Measurements from ENCODE around the gene ADAT3. TPM values are rescaled to one million over a fixed set of nuclear protein-coding genes. Genes with fewer than 3 reads are reported as not detected.

Gene ADAT3
- total RNA-seq, 3 donors from 2014 or later (not counting 1 experiment from before 2014, with no cell fraction given): 13.0 to 20.9 (median 13.1) TPM

DNA sequence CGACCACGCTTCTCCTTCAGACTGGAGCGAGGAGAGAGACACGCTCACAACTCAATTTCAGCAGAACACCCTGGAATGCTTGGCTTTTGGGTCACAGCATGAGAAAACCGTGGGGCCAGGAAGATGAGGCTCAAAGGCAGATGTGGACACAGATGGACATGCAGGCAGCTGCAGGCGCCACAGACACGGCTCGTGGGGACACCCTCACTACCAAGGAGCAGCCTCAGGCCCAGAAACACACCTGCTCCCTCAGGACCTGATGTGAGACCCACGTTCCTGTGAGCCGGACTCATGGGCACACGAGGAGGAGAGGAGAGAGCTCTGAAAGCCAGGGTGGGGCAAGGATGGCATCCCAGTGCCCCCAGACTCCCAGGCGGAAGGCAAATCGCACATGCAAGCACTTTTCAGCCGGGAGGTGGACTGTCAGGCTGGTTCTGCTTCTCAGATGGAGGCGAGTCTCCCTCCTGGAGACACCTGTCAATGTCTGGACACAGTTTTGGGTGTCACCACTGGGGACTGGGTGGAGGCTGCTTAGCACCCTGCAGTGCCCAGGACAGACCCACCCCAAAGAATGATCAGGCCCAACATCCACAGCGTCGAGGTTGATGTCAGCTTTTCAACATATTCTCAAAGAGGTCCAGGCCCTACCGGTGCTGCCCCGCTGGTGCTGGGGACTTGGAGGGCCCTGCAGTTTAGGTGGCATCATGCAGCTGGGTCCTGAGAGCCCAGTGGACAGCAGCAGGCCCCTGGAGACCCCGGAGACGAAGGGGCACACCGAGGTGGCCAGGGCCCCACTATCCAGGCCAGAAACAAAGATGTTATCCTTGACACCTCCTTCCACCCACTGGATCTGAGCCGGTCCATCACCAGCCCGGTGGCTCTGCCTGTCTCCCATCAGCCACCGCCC, 22.2 kb upstream of the ADAT3 start:
- ATAC-seq (peak in 1 of 3 donors; percentile 7), DNase-seq (no peak)
- Histone ChIP-seq H3K27me3 (ENCODE audit: control insufficient read depth, insufficient read depth, low read length) (no peaks in the 10 kb centered on the region), H3K4me1 (ENCODE audit: control insufficient read depth, insufficient read depth, low read length) (peaks cover 59% of the 10 kb centered on the region), H3K27ac (ENCODE audit: low read length) (peak overlapping the region; percentile 99), H3K36me3 (ENCODE audit: control insufficient read depth, insufficient read depth, low read length) (peaks cover 20% of the 10 kb centered on the region), H3K4me3 (ENCODE audit: low read length) (peak overlapping the region; percentile 99), H3K9me3 (ENCODE audit: control insufficient read depth, insufficient read depth, low read length) (no peaks in the 10 kb centered on the region)
- no peaks in the 10 kb centered on the region for H3K27me3 Mint-ChIP-seq (ENCODE audit: low read depth in 2 of 2)
- H3K9me3 Mint-ChIP-seq: no peaks in the 10 kb centered on the region
- H3K36me3 Mint-ChIP-seq: peaks cover 20% of the 10 kb centered on the region
- 46% methylated on average over 25 of the region's 25 CpGs for WGBS (ENCODE audit: insufficient coverage)
- H3K27ac Mint-ChIP-seq: peak overlapping the region; percentile 97 to 99
- TF ChIP-seq, protein P1, sequence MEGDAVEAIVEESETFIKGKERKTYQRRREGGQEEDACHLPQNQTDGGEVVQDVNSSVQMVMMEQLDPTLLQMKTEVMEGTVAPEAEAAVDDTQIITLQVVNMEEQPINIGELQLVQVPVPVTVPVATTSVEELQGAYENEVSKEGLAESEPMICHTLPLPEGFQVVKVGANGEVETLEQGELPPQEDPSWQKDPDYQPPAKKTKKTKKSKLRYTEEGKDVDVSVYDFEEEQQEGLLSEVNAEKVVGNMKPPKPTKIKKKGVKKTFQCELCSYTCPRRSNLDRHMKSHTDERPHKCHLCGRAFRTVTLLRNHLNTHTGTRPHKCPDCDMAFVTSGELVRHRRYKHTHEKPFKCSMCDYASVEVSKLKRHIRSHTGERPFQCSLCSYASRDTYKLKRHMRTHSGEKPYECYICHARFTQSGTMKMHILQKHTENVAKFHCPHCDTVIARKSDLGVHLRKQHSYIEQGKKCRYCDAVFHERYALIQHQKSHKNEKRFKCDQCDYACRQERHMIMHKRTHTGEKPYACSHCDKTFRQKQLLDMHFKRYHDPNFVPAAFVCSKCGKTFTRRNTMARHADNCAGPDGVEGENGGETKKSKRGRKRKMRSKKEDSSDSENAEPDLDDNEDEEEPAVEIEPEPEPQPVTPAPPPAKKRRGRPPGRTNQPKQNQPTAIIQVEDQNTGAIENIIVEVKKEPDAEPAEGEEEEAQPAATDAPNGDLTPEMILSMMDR (IDR thresholded peaks at IDR 0.05): no peak
- H3K4me3 Mint-ChIP-seq: peak overlapping the region; percentile 100
- peaks cover 47 to 50% of the 10 kb centered on the region in 2 donors for H3K4me1 Mint-ChIP-seq
- intact Hi-C loops (cut with micrococcal nuclease): loop anchor here (1.0 to 5.0 kb wide), 2 partner anchors 12 to 204 kb away; no protein-coding TSS in a partner anchor

DNA sequence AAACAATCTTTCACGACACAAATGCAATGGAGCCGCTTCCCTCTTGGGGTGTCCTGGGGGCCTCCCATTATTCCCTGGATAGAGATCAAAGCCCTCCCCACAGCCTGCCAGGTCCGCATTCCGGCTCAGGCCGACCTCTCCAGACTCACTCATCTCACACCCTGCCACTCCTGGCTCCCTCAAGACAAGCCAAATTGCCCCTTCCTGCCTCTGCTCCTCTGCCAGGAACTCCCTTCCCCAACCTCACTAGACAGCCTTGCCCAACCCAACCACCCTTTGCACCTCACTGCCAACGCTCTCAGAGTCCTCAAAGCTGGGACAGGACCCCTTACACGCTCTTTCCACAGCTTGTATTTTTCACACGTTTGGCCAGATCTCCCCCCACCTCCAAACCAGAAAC, 21.4 kb upstream of the ADAT3 start:
- Histone ChIP-seq H3K4me3 (ENCODE audit: low read length) (peak overlapping the region; percentile 99), H3K27me3 (ENCODE audit: control insufficient read depth, insufficient read depth, low read length) (no peaks in the 10 kb centered on the region), H3K9me3 (ENCODE audit: control insufficient read depth, insufficient read depth, low read length) (no peaks in the 10 kb centered on the region), H3K4me1 (ENCODE audit: control insufficient read depth, insufficient read depth, low read length) (peaks cover 54% of the 10 kb centered on the region), H3K27ac (ENCODE audit: low read length) (peak overlapping the region; percentile 99), H3K36me3 (ENCODE audit: control insufficient read depth, insufficient read depth, low read length) (peaks cover 16% of the 10 kb centered on the region)
- H3K36me3 Mint-ChIP-seq: peaks cover 20% of the 10 kb centered on the region
- peak overlapping the region; percentile 97 to 99 for H3K27ac Mint-ChIP-seq
- 23% methylated on average over 8 of the region's 8 CpGs for WGBS (ENCODE audit: insufficient coverage)
- peak overlapping the region; percentile 100 for H3K4me3 Mint-ChIP-seq
- no peaks in the 10 kb centered on the region for H3K9me3 Mint-ChIP-seq
- no peaks in the 10 kb centered on the region for H3K27me3 Mint-ChIP-seq (ENCODE audit: low read depth in 2 of 2)
- ATAC-seq: peak in 1 of 3 donors; percentile 2
- intact Hi-C loops (cut with micrococcal nuclease): loop anchor here (1.0 to 5.0 kb wide), 3 partner anchors 7 to 204 kb away; partner anchors contain the start of genes ADAT3 and SCAMP4
- H3K4me1 Mint-ChIP-seq: peaks cover 42 to 44% of the 10 kb centered on the region in 2 donors
- TF ChIP-seq, protein P1 (IDR thresholded peaks at IDR 0.05): no peak
- DNase-seq: peak in 1 of 2 donors; percentile 60

DNA sequence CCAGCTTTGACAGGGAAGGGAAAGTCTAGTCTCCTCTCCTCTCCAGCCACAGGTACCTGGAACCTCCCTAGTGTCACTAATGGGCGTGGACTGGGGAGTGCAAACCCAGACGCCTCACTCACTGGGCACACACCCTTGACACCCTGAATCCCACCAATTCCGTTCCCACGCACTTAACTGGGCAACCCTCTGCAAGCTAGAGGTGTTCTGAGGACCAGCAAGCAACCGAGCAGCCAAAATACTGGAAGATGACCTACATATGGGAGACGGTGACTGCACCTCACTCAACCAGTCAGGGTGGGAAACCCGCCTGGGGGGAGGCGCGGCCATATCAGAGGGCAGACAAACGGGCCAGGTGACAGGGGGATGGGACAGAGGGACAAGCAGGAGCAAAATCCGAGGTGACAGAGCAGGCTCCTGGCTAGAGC, 20.9 kb upstream of the ADAT3 start:
- peaks cover 41 to 43% of the 10 kb centered on the region in 2 donors for H3K4me1 Mint-ChIP-seq
- Histone ChIP-seq H3K4me3 (ENCODE audit: low read length) (peak overlapping the region; percentile 99), H3K9me3 (ENCODE audit: control insufficient read depth, insufficient read depth, low read length) (no peaks in the 10 kb centered on the region), H3K4me1 (ENCODE audit: control insufficient read depth, insufficient read depth, low read length) (peaks cover 54% of the 10 kb centered on the region), H3K36me3 (ENCODE audit: control insufficient read depth, insufficient read depth, low read length) (peaks cover 16% of the 10 kb centered on the region), H3K27ac (ENCODE audit: low read length) (peak overlapping the region; percentile 99), H3K27me3 (ENCODE audit: control insufficient read depth, insufficient read depth, low read length) (no peaks in the 10 kb centered on the region)
- intact Hi-C loops (cut with micrococcal nuclease): loop anchor here (1.0 to 5.0 kb wide), 3 partner anchors 8 to 203 kb away; partner anchors contain the start of genes ADAT3 and SCAMP4
- no peaks in the 10 kb centered on the region for H3K9me3 Mint-ChIP-seq
- H3K27ac Mint-ChIP-seq: peak overlapping the region; percentile 97 to 99
- TF ChIP-seq, protein P1 (IDR thresholded peaks at IDR 0.05): no peak
- peaks cover 20% of the 10 kb centered on the region for H3K36me3 Mint-ChIP-seq
- H3K4me3 Mint-ChIP-seq: peak overlapping the region; percentile 100
- DNase-seq (peak; percentile 74 to 76), ATAC-seq (peak; percentile 23 to 46 (median 27))
- H3K27me3 Mint-ChIP-seq (ENCODE audit: low read depth in 2 of 2): no peaks in the 10 kb centered on the region
- WGBS (ENCODE audit: insufficient coverage): 2% methylated on average over 11 of the region's 11 CpGs
